GM23338 (cell line): ENCODE measurements around the gene MTRR. TPM values are rescaled to one million over a fixed set of nuclear protein-coding genes. Genes with fewer than 3 reads are reported as not detected.

Experiments
- EZH2 ChIP-seq: fragments of 200-600 bp; sonication (generic); IDR thresholded peaks from one replicate; pipeline ENCODE4 v1.8.0; 2017; ENCODE audit warnings: antibody characterized with exemption, mild to moderate bottlenecking, low read depth; ENCODE audit not compliant: unreplicated experiment
- NANOG ChIP-seq: IDR thresholded peaks from 2 replicates; pipeline ENCODE4 v1.6.1; 2016; ENCODE audit warnings: antibody characterized with exemption, borderline replicate concordance
- STAT1 ChIP-seq: IDR thresholded peaks from one replicate; pipeline ENCODE4 v1.6.1; 2016; ENCODE audit warnings: antibody characterized with exemption; ENCODE audit not compliant: unreplicated experiment
- ZNF331 ChIP-seq: fragments of 250-450 bp; sonication (Bioruptor Pico); IDR thresholded peaks from 2 replicates; pipeline ENCODE4 v1.5.0; 2020; ENCODE audit warnings: low read depth, mild to moderate bottlenecking, moderate library complexity
- polyA plus RNA-seq: library from polyadenylated mRNA; unstranded; fragments of >200 nt; fragmentation: Nextera tagmentation; extraction: Ambion mirVana; gene quantifications from 2 replicates; pipeline ENCODE4 v1.2.1, GENCODE V29; 2016
- total RNA-seq: library from RNA; depleted of rRNA; stranded (reverse); fragments of >200 nt; shearing (Covaris generic); gene quantifications from 2 replicates; pipeline ENCODE4 v1.2.3, GENCODE V29; 2014
- TF ChIP-seq, protein P1 (sequence below): fragments of 250-450 bp; sonication (Bioruptor Pico); IDR thresholded peaks from 2 replicates; pipeline ENCODE4 v1.5.0; 2020; ENCODE audit warnings: mild to moderate bottlenecking, moderate library complexity
- TF ChIP-seq, protein P2 (sequence below): IDR thresholded peaks from 2 replicates; pipeline ENCODE4 v1.6.1; 2016; ENCODE audit warnings: antibody characterized with exemption
- TF ChIP-seq, protein P3 (sequence below), 2 experiments: fragments of 200-600 bp in 1 of 2; sonication (generic) in 1 of 2; conservative IDR thresholded peaks; 2 replicates each; pipeline versions ENCODE4 v1.5.1 to v1.6.1; 2016 to 2017; ENCODE audit warnings: antibody characterized with exemption in 2 of 2, low read depth in 2 of 2, mild to moderate bottlenecking in 2 of 2, moderate library complexity in 1 of 2

Gene MTRR
- total and polyA plus RNA-seq, 2 experiments from 2014 or later = 16.5 to 55.9 TPM

- TF ChIP-seq, protein P1, sequence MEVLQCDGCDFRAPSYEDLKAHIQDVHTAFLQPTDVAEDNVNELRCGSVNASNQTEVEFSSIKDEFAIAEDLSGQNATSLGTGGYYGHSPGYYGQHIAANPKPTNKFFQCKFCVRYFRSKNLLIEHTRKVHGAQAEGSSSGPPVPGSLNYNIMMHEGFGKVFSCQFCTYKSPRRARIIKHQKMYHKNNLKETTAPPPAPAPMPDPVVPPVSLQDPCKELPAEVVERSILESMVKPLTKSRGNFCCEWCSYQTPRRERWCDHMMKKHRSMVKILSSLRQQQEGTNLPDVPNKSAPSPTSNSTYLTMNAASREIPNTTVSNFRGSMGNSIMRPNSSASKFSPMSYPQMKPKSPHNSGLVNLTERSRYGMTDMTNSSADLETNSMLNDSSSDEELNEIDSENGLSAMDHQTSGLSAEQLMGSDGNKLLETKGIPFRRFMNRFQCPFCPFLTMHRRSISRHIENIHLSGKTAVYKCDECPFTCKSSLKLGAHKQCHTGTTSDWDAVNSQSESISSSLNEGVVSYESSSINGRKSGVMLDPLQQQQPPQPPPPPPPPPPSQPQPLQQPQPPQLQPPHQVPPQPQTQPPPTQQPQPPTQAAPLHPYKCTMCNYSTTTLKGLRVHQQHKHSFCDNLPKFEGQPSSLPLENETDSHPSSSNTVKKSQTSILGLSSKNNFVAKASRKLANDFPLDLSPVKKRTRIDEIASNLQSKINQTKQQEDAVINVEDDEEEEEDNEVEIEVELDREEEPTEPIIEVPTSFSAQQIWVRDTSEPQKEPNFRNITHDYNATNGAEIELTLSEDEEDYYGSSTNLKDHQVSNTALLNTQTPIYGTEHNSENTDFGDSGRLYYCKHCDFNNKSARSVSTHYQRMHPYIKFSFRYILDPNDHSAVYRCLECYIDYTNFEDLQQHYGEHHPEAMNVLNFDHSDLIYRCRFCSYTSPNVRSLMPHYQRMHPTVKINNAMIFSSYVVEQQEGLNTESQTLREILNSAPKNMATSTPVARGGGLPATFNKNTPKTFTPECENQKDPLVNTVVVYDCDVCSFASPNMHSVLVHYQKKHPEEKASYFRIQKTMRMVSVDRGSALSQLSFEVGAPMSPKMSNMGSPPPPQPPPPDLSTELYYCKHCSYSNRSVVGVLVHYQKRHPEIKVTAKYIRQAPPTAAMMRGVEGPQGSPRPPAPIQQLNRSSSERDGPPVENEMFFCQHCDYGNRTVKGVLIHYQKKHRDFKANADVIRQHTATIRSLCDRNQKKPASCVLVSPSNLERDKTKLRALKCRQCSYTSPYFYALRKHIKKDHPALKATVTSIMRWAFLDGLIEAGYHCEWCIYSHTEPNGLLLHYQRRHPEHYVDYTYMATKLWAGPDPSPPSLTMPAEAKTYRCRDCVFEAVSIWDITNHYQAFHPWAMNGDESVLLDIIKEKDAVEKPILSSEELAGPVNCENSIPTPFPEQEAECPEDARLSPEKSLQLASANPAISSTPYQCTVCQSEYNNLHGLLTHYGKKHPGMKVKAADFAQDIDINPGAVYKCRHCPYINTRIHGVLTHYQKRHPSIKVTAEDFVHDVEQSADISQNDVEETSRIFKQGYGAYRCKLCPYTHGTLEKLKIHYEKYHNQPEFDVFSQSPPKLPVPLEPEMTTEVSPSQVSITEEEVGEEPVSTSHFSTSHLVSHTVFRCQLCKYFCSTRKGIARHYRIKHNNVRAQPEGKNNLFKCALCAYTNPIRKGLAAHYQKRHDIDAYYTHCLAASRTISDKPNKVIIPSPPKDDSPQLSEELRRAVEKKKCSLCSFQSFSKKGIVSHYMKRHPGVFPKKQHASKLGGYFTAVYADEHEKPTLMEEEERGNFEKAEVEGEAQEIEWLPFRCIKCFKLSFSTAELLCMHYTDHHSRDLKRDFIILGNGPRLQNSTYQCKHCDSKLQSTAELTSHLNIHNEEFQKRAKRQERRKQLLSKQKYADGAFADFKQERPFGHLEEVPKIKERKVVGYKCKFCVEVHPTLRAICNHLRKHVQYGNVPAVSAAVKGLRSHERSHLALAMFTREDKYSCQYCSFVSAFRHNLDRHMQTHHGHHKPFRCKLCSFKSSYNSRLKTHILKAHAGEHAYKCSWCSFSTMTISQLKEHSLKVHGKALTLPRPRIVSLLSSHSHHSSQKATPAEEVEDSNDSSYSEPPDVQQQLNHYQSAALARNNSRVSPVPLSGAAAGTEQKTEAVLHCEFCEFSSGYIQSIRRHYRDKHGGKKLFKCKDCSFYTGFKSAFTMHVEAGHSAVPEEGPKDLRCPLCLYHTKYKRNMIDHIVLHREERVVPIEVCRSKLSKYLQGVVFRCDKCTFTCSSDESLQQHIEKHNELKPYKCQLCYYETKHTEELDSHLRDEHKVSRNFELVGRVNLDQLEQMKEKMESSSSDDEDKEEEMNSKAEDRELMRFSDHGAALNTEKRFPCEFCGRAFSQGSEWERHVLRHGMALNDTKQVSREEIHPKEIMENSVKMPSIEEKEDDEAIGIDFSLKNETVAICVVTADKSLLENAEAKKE (CRISPR knock-in tag) = no peak
- TF ChIP-seq ZNF331 (CRISPR knock-in tag) (no peak), NANOG (no peak), STAT1 (no peak), EZH2 (no peak)
- TF ChIP-seq, protein P2, sequence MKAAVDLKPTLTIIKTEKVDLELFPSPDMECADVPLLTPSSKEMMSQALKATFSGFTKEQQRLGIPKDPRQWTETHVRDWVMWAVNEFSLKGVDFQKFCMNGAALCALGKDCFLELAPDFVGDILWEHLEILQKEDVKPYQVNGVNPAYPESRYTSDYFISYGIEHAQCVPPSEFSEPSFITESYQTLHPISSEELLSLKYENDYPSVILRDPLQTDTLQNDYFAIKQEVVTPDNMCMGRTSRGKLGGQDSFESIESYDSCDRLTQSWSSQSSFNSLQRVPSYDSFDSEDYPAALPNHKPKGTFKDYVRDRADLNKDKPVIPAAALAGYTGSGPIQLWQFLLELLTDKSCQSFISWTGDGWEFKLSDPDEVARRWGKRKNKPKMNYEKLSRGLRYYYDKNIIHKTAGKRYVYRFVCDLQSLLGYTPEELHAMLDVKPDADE = no peak
- TF ChIP-seq, protein P3, sequence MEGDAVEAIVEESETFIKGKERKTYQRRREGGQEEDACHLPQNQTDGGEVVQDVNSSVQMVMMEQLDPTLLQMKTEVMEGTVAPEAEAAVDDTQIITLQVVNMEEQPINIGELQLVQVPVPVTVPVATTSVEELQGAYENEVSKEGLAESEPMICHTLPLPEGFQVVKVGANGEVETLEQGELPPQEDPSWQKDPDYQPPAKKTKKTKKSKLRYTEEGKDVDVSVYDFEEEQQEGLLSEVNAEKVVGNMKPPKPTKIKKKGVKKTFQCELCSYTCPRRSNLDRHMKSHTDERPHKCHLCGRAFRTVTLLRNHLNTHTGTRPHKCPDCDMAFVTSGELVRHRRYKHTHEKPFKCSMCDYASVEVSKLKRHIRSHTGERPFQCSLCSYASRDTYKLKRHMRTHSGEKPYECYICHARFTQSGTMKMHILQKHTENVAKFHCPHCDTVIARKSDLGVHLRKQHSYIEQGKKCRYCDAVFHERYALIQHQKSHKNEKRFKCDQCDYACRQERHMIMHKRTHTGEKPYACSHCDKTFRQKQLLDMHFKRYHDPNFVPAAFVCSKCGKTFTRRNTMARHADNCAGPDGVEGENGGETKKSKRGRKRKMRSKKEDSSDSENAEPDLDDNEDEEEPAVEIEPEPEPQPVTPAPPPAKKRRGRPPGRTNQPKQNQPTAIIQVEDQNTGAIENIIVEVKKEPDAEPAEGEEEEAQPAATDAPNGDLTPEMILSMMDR (conservative IDR thresholded peaks at IDR 0.05; ENCODE audit: low read depth in 2 of 2) = no peak
Measured at GRCh38 chr5:7871653-7872052, 2.7 kb downstream of the MTRR start (continued).
